Left kidney (tissue), 2 donors: Measurements from ENCODE around the gene SLMAP. TPM values are rescaled to one million over a fixed set of nuclear protein-coding genes. Genes with fewer than 3 reads are reported as not detected.

Experiments
- DNase-seq: peaks from one replicate; pipeline ENCODE4 v3.0.0-alpha.2; 2013
- polyA plus RNA-seq: library from polyadenylated mRNA; unstranded; fragments of 120-200 nt; gene quantifications from one replicate; pipeline ENCODE4 v1.2.1, GENCODE V29; 2013; ENCODE audit not compliant: insufficient read length

SLMAP gene
- polyA plus RNA-seq, 1 donor, result 59.4 TPM

DNA sequence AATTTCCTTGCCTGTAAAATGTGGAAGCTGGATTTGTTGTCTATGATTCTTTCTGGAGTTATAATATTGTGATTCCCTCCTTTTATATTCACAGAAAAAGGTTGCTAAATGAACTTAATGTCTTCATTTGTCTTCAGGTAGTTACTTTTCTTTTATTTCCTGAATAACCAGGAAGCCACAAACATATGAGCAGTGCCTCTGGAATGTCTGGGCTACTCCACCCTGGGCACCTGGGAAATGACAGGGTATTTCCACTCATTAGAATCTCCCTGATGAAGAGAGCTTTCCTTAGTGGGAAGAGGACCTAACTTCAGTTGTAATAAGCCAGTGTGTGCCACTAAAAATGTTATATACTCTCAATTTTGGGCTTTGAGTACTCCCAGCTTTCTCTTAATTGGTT, 3.8 kb upstream of the SLMAP start:
- DNase-seq, result no peak

GRCh38 chr3:57753016-57753415, 3.1 kb upstream of the SLMAP start:
- DNase-seq, result no peak

GRCh38 chr3:57755368-57755675, 787 bp upstream of the SLMAP start:
- DNase-seq, result peak; percentile 50

DNA sequence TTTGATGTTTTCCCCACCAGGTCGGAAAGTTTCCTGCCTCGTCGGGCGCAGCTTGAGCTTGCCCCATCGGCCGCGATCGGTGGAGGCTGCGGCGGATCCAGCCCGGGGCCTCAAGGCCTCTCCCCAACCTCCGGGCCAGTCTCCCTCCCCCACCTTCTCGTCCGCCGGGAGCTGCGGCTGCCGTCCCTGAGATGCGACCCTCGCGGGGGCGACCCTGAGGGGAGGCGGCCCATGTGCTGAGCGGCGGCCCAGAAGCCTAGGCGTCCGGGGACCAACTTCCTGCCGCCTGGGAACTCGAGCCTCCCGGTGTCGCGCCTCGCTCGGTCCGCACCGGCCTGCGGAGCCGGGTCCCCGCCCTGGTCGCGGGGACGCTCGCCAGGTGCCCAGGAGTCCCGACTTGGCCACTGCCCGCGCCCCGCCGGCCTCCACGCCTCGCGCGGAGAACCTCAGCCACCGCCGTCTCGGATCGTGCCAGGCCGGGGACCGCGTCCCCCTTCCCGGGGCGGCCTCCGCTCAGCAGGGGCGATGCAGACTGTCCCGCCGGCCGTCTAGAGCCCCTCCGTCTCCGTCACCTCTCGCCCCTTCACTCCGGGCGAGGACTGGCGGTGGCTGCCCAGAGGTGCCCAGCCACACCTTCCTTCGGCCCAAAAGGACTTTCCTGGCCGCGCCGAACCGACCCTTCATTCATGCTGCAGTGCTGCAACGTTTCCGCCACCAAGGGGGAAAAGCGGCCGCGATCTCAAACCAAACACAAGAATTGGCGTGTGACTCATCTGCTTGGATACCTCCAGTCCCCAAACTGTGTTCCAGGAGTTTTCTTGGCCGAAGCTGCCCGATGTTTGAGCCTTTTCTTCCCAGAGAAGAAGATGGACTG, 656 bp downstream of the SLMAP start:
- DNase-seq, result peak; percentile 13

DNA sequence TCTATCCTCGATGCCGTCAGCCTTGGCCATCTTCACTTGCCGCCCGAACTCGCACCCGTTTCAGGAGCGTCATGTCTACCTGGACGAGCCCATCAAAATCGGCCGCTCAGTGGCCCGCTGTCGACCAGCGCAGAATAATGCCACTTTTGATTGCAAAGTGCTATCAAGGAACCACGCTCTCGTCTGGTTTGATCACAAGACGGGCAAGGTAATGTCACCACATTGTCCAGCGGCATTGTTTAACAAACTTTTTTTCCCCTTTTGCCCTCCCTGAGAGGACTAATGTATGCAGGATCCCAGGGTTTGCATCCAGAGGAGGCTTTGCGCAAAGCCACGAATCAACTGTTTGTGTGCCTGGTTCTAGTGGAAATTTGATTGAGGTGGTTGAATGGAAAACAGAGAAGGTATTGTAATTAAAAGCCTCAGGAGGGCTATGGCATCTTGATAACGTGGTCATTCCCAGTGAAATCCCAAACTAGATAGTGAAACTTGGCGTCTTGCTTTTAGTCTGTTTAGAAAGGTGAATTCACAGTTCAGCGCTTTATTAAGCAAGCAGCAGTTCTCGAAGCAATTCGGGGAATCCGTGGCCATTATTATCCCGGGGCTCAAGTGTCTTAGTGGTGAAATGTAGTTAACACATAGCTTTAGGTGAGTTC, 1.7 kb downstream of the SLMAP start:
- peak; percentile 29 for DNase-seq

GRCh38 chr3:57758686-57759085, 2.6 kb downstream of the SLMAP start:
- DNase-seq, result no peak

- no peak for DNase-seq
Observed at GRCh38 chr3:57764794-57765193, 8.7 kb downstream of the SLMAP start.

DNA sequence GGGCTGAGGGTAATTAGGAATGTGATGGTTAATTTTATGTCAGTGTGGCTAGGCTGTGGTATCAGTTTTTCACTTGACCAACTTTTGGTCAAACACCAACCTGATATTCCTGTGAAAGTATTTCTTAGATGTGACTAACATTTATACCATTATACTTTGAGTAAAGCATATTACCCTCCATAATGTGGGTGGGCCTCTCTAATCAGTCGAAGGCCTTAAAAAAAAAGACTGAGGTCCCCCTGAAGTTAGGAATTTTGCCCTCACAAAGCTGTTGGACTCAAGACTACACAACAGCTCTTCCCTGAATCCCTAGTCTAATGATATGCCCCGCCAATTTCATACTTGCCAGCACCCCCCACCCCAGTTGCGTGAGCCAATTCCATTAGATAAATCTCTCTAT, 12.5 kb downstream of the SLMAP start:
- DNase-seq, result no peak

DNA sequence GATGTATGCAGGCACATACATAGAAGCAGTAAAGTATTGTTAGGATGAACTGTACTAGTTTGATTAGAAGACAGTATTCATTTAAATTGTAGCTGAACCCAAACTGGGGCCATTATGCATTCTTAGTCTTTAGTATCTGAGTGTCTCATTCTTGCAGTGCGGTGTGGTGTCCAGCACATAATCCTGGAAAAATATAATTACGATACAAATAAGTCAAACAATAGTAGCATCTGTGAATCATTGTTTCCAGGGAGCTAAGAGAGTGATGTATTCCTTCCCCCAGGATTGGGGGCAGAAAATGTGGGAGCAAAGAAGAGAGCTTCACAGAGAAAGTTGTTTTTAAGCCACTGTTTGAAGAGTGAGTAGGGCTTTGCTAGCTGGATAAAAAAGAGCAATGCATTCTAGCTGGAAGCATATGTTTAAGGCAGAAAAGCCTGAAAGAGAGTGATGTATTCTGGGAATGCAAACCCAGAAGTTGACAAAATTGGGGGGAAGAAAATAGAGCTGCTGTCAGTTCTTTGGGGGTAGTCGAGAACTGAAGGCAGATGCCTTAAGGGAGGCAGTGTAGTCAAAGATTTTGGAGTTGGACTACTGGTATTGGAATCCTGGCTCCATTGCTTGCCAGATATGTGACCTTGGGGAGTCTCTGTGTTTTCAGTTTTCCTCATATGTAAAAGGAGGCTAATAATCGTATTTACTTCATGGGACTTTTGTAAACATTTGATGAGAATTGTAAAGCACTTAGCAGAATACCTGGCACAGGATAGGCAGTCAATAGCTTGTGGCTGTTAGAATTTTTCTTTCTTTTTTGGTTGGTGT, 14.1 kb downstream of the SLMAP start:
- DNase-seq, result no peak

GRCh38 chr3:57772251-57772650, 16.1 kb downstream of the SLMAP start:
- no peak for DNase-seq

- DNase-seq, result no peak
Observed at GRCh38 chr3:57777774-57778173, 21.7 kb downstream of the SLMAP start.

- no peak for DNase-seq
Observed at GRCh38 chr3:57778494-57778893, 22.4 kb downstream of the SLMAP start.

GRCh38 chr3:57779666-57780065, 23.6 kb downstream of the SLMAP start:
- DNase-seq, result no peak

DNA sequence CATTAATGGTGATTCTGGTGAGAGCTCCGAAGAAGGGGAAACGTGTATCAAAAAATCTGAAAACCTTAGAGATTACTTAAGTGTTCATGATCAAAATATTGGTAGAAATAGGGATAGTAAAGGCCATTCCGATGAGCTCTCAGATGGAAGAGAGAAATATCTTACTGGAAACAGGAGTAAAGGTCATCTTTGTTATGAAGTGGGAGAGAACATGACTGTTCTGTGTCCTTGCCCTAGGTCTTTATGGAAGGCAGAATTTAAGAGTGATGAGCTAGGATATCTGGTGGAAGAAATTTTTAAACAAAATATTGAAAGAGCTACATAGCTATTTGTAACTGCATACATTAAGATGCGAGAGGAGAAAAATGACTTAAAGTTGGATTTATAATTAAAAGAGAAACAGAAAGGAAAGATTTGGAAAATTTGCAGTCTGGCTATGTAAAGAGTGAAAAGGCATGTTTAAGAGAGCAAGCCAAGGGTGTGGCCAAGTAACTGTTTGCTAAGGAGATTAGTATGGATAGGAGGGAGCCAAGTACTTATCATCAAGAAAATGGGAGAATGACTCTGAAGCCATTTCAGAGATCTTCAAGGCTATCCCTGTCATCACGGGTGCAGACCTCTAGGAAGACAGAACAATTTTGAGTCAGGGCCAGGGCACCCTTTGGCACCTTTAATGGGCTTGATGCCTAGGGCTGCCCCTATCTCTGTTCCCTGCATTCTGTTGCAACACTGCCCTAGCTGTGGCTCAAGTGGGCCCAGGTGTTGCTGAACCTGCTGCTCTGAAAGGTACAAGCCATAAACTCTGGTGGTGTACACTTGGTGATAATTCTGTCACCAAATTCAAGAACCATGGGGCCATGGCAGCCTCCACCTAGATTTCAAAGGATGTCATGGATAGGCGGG, 27.3 kb downstream of the SLMAP start:
- no peak for DNase-seq

GRCh38 chr3:57784089-57784735, 28.1 kb downstream of the SLMAP start:
- no peak for DNase-seq

DNA sequence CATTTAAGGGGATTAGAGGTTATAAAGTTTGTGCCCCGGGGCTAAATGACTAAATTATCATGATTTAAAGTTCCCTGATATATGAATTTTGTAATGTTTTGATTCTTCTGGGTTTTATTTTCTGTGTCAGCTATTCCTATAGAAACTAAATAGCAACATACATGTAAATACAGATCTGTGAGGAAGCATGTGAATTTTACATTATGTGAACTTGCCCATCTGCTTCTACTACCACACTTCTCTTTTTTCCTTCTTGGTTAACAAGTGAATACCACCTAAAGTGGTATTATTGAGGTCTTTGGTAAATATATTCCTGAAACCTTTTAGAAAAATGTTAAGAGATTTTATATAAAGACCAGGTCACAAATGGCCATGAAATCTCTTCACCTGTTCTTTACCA, 29.3 kb downstream of the SLMAP start:
- DNase-seq, result no peak

DNA sequence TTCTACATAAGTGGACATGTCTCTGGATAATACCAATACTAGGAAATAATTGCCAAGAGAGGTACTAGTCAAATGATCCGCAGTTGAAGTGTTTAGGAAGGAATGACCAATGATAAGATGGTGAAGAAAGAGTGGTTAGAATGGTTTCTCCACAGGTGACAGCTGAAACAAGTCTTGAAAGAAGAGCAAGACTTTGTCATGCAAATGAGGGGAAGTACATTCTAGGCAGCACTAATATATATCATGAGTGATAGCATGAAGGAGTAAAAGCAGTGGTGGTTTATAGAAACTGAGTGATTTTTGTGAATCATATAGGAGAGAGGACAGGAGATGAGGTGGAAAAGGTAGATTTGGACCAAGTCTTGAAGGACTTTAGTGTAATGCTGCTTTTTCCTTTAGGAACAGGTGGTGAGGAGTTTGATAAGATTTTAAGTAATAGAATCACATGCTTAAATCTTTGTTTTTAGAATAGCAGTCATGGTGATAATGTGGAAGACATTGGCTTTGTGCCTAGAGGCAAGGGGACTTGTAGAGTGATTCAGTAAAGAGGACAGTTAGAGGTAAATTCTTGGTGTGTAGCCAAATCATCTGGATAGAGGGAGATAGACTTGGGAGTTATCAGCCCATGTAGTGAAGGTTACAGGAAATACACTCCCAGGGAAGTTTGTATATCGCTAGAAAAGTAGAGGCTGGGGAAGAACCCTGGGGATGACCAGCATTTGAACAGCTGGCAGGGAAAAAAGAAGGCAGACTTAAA, 31.9 kb downstream of the SLMAP start:
- no peak for DNase-seq

DNA sequence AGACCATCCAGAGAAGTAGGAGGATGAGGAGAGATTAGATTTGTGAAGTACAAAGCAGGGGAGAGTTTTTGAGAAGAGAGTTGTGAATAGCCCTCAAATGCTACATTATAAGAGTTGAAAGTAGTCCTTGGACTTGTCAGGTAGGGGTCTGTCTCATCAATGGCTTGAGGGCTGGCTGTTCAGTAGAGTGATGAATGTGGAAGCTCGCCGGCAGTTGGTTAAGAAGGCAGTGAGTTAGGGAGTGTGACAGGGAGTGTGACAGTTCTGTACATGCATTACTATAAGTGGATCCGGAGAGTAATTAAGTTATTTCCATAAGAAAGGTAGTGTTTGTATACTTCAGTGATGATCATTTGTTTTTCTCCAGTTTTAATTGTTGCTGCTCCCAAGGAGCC, 32.5 kb downstream of the SLMAP start:
- no peak for DNase-seq

GRCh38 chr3:57791245-57791644, 35.1 kb downstream of the SLMAP start:
- DNase-seq, result no peak

- no peak for DNase-seq
Observed at GRCh38 chr3:57792198-57792597, 36.1 kb downstream of the SLMAP start.

- DNase-seq, result no peak
Observed at GRCh38 chr3:57793737-57794187, 37.7 kb downstream of the SLMAP start.
